T-cell (primary cell): ENCODE results near the gene CDK6. TPM values are rescaled to one million over a fixed set of nuclear protein-coding genes. Genes with fewer than 3 reads are reported as not detected.
"Not testable (repeated sequence)": the region's sequence is repeated elsewhere in the genome, so short reads cannot be mapped to it uniquely, and the experiment has no call there.

Source experiments
- ATAC-seq, 4 experiments: fragments of 200-7000 bp in 3 of 4; fragments of 150-1000 bp in 1 of 4; cut with Tn5 transposase; replicated peaks in 1 of 4; 1 replicate in 3 of 4; 2 replicates in 1 of 4; pipeline ENCODE4 v1.10.0; 2021; ENCODE audit warnings: moderate library complexity in 3 of 4, mild to moderate bottlenecking in 2 of 4, moderate number of reproducible peaks in 1 of 4
- CTCF ChIA-PET, 2 donors: fragments of 300-600 bp; sonication (Branson Sonifier 250); formaldehyde crosslinking; loops; one replicate each; lab custom pipeline; 2022; ENCODE audit warnings: antibody characterized with exemption in 2 of 2; lab: Charles Lee
- POLR2A ChIA-PET, 2 donors: fragments of 300-600 bp; sonication (Branson Sonifier 250); formaldehyde crosslinking; loops; one replicate each; lab custom pipeline; 2022; ENCODE audit warnings: antibody characterized with exemption in 2 of 2; lab: Charles Lee
- DNase-seq, 35 experiments: peaks; one replicate each; pipeline versions ENCODE4 v3.0.0 to v3.0.0-alpha.2; 2013 to 2023
- H3K27ac ChIP-seq: one replicate; pipeline ENCODE4 v1.5.1; 2013; ENCODE audit warnings: low read length
- H3K27me3 ChIP-seq, 2 experiments: replicated peaks in 1 of 2; 1 replicate in 1 of 2; 2 replicates in 1 of 2; pipeline versions ENCODE4 v1.6.1 to v1.7.0; 2013; ENCODE audit warnings: low read length in 1 of 2, mixed read lengths in 1 of 2; ENCODE audit not compliant: control insufficient read depth in 2 of 2, insufficient read depth in 2 of 2; ENCODE audit errors: extremely low read depth in 1 of 2
- H3K36me3 ChIP-seq, 2 donors: 1 replicate in 1 of 2; 2 replicates in 1 of 2; pipeline versions ENCODE4 v1.6.1 to v1.7.0; 2013; ENCODE audit warnings: low read length in 1 of 2; ENCODE audit not compliant: control insufficient read depth in 2 of 2, insufficient read depth in 1 of 2; ENCODE audit errors: extremely low read depth in 1 of 2
- H3K4me1 ChIP-seq, 2 experiments: 1 replicate in 1 of 2; 2 replicates in 1 of 2; pipeline versions ENCODE4 v1.6.1 to v1.7.0; 2013; ENCODE audit warnings: low read length in 2 of 2, mixed read lengths in 1 of 2; ENCODE audit not compliant: insufficient read depth in 2 of 2, control insufficient read depth in 1 of 2; ENCODE audit errors: extremely low read depth in 1 of 2
- H3K4me3 ChIP-seq, 2 donors: 1 replicate in 1 of 2; 2 replicates in 1 of 2; pipeline versions ENCODE4 v1.5.1 to v1.7.0; 2013; ENCODE audit warnings: mild to moderate bottlenecking in 2 of 2, low read length in 1 of 2, moderate library complexity in 1 of 2; ENCODE audit not compliant: control insufficient read depth in 1 of 2; ENCODE audit errors: extremely low read depth in 1 of 2
- H3K9me3 ChIP-seq: 2 replicates; pipeline ENCODE4 v1.7.0; 2013
- H3K27ac Mint-ChIP-seq, 2 donors: one replicate each; pipeline ENCODE4 v1.8.0; 2020 to 2021; ENCODE audit warnings: mild to moderate bottlenecking in 2 of 2, mixed read lengths in 2 of 2
- H3K27me3 Mint-ChIP-seq, 2 donors: one replicate each; pipeline ENCODE4 v1.8.0; 2021 to 2022; ENCODE audit warnings: mixed read lengths in 2 of 2
- H3K36me3 Mint-ChIP-seq: one replicate; pipeline ENCODE4 v1.8.0; 2021; ENCODE audit warnings: mixed read lengths
- H3K4me1 Mint-ChIP-seq, 3 donors: one replicate each; pipeline ENCODE4 v1.8.0; 2020 to 2022; ENCODE audit warnings: mixed read lengths in 3 of 3, mild to moderate bottlenecking in 1 of 3
- H3K4me3 Mint-ChIP-seq, 3 donors: one replicate each; pipeline ENCODE4 v1.8.0; 2020 to 2022; ENCODE audit warnings: mild to moderate bottlenecking in 3 of 3, mixed read lengths in 3 of 3, moderate library complexity in 3 of 3
- H3K9me3 Mint-ChIP-seq, 3 donors: one replicate each; pipeline ENCODE4 v1.8.0; 2020 to 2022; ENCODE audit warnings: mixed read lengths in 3 of 3
- WGBS: methylation state at CpG from one replicate; pipeline ENCODE4 v1.1.5; 2013; ENCODE audit warnings: missing lambda C conversion rate; ENCODE audit not compliant: insufficient coverage; 5-methylcytosine and 5-hydroxymethylcytosine counted together
- total RNA-seq, 35 experiments: library from RNA in 6 of 35; stranded (reverse) in 6 of 35; fragments of 120-200 nt in 1 of 35; gene quantifications; one replicate each; pipeline versions ENCODE4 v1.2.1 to v1.2.4 and lab custom pipeline; 2013 to 2026

Gene CDK6
- total RNA-seq, 5 donors from 2014 or later (not counting 1 experiment from before 2014, with no cell fraction given), result 29.8 to 107 (median 43.9) TPM

DNA sequence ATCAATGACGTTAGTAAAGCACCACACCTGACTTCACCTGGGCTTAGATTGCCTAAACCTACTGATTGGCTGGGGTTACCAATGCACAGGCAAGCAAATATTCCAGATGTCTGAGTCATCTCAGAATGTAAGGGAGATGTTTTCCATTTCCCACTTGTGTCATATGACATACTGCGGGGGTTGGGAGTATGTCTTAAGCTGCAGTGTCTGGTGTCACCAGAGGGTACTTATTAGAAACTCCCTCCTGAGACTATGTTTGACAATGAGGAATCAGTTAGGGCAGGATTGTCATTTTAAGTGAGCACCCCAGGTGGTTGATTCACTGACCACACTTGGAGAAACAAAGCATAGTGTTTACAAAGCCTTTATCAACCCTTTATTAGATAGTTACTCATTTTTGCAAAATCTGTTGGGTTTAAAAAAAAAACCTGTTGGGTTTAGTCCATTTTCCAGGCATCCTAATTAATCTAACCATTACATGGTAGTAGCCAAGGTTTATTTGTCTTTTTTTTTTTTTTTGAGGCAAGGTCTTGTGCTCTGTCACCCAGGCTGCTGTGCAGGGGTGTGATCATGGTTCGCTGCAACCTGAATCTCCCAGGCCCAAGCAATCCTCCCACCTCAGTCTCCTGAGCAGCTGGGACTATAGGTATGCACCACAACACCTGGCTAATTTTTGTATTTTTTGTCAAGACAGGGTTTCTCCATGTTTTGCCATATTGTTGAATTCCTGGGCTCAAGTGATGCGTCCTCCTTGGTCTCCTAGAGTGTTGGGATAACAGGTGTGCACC lies 72.5 kb downstream of the CDK6 start:
- no peak overlapping the region for H3K27ac ChIP-seq
- DNase-seq, result no peak
- no CpG with 5 or more reads among the region's 4 CpGs for WGBS
- ChIA-PET POLR2A (no interaction called here), CTCF (no interaction called here)
- ATAC-seq, result no peak
- Mint-ChIP-seq H3K4me3 (no peak overlapping the region), H3K9me3 (no peaks in the 10 kb centered on the region), H3K27ac (no peak overlapping the region), H3K36me3 (peaks cover 46% of the 10 kb centered on the region), H3K27me3 (no peaks in the 10 kb centered on the region), H3K4me1 (peaks cover 11 to 46% (median 36%) of the 10 kb centered on the region in 3 donors)
- H3K36me3 ChIP-seq, result peaks cover 0 to 4% of the 10 kb centered on the region in 2 donors
- no peaks in the 10 kb centered on the region for H3K9me3 ChIP-seq
- peaks cover 0 to 9% of the 10 kb centered on the region in 2 experiments for H3K4me1 ChIP-seq
- H3K4me3 ChIP-seq, result no peak overlapping the region
- no peaks in the 10 kb centered on the region for H3K27me3 ChIP-seq

DNA sequence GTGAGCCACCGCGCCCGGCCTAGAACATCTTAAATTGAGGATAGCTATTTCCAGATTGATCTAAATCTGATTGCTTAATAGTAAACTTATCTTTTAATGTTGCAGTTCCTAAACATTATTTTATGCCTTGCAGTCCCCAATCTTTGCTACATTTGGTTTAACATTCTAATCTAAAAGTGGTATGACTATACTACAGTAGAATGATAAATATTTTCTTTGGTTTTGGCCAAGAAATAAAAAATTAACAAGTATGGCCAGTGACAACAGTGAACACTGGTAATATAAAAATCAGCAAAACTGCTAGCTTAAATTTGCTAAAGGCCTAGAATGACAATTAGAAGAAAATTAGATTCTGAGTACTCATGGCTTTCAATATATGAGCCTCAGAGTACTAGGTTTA lies 73.5 kb downstream of the CDK6 start:
- Mint-ChIP-seq H3K9me3 (no peaks in the 10 kb centered on the region), H3K27me3 (no peaks in the 10 kb centered on the region), H3K36me3 (peaks cover 47% of the 10 kb centered on the region), H3K4me3 (no peak overlapping the region), H3K4me1 (peaks cover 1 to 37% (median 32%) of the 10 kb centered on the region in 3 donors), H3K27ac (no peak overlapping the region)
- Histone ChIP-seq H3K27me3 (no peaks in the 10 kb centered on the region), H3K36me3 (peaks cover 0 to 5% of the 10 kb centered on the region in 2 donors), H3K4me3 (no peak overlapping the region), H3K9me3 (no peaks in the 10 kb centered on the region), H3K27ac (no peak overlapping the region), H3K4me1 (peaks cover 0 to 4% of the 10 kb centered on the region in 2 experiments)
- no peak for DNase-seq
- ChIA-PET CTCF (no interaction called here), POLR2A (no interaction called here)
- no peak for ATAC-seq
- WGBS, result no CpG with 5 or more reads among the region's 3 CpGs

DNA sequence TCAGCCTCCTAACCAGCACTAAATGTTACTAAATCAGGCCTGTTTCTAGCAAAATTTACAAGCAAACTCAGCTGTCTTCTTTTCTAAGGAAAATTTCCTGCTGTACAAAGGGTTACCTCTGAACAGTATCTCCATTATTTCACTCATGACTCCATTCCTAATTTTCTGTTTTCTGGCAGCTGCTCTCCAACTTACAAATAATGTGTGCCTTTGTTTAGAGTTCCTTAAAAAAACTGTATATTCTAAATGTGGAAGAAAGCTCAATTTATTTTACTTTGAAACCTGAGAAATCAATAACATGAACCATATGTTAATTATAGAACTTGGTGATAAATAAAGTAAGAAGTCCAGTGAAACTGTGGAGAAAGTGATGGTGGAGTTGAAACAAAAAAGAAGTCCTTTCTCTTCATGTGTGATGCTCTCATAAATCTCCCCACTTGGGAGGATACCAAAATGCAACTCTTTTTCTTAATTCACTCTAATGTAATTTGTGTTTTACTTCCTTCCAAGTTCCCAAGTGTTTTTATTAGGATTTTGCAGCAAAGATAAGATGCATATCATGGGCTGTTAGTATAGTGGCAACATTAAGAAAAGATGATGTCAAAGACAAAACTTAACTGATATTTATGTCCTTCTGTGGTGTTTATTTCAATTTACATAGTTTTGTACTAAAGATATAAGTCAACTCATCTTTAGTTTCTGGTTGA lies 74.8 kb downstream of the CDK6 start:
- H3K27ac ChIP-seq, result no peak overlapping the region
- no peak for DNase-seq
- H3K36me3 ChIP-seq, result peaks cover 0 to 5% of the 10 kb centered on the region in 2 donors
- Mint-ChIP-seq H3K27me3 (no peaks in the 10 kb centered on the region), H3K4me1 (peaks cover 0 to 27% (median 26%) of the 10 kb centered on the region in 3 donors), H3K9me3 (no peaks in the 10 kb centered on the region), H3K4me3 (no peak overlapping the region), H3K36me3 (peaks cover 47% of the 10 kb centered on the region), H3K27ac (no peak overlapping the region)
- ATAC-seq, result no peak
- POLR2A ChIA-PET, result interaction anchor here in 1 of 2 donors (0.9 kb wide), 1 partner anchor 745 kb away, joined by 4 read pairs; no protein-coding TSS in a partner anchor
- H3K4me3 ChIP-seq, result no peak overlapping the region
- H3K4me1 ChIP-seq, result no peaks in the 10 kb centered on the region
- no peaks in the 10 kb centered on the region for H3K9me3 ChIP-seq
- CTCF ChIA-PET, result interaction anchor here (0.6 to 0.7 kb wide), 2 partner anchors 22 to 38 kb away, joined by 3 to 6 read pairs; no protein-coding TSS in a partner anchor
- H3K27me3 ChIP-seq, result no peaks in the 10 kb centered on the region

DNA sequence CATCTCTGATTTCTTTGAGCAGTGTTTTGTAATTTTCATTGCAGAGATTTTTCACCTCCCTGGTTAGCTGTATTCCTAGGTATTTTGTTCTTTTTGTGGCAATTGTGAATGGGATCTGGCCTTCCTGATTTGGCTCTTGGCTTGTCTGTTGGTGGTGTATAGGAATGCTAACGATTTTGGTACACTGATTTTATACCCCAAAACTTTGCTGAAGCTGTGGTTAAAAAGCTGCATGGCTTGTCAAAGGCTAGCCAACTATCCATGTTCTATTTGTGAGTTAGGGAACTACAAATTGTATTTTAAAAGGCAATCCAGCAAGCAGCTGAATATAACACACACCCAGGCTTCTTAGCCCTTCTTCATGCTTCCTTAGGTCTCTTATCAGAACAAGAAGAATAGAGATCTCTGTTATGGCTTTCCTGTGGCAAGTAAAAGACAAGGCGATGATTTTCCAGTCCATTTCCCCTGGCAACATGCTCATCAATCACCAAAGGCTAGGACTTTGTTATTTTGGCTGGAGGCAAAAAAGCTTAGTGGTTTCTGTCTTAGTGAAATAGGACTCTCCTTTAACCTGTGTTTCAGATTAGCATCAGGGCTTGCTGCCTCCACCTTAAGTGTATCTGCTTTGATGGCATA lies 77.5 kb downstream of the CDK6 start:
- no peak overlapping the region for H3K4me3 ChIP-seq
- no peak for DNase-seq
- no peak for ATAC-seq
- ChIA-PET CTCF (interaction anchor here in 1 of 2 donors (0.6 kb wide), 2 partner anchors 53 to 74 kb away, joined by 3 to 7 read pairs; no protein-coding TSS in a partner anchor), POLR2A (no interaction called here)
- no peaks in the 10 kb centered on the region for H3K27me3 Mint-ChIP-seq
- H3K36me3 Mint-ChIP-seq, result peaks cover 49% of the 10 kb centered on the region
- H3K27me3 ChIP-seq, result no peaks in the 10 kb centered on the region
- no peak overlapping the region for H3K27ac Mint-ChIP-seq
- no peaks in the 10 kb centered on the region for H3K9me3 ChIP-seq
- no peak overlapping the region for H3K4me3 Mint-ChIP-seq
- peaks cover 0 to 5% of the 10 kb centered on the region in 2 donors for H3K36me3 ChIP-seq
- no peaks in the 10 kb centered on the region for H3K9me3 Mint-ChIP-seq
- no CpG with 5 or more reads among the region's 2 CpGs for WGBS
- H3K4me1 Mint-ChIP-seq, result peaks cover 17 to 37% (median 31%) of the 10 kb centered on the region in 3 donors
- H3K4me1 ChIP-seq, result peaks cover 0 to 6% of the 10 kb centered on the region in 2 experiments
- no peak overlapping the region for H3K27ac ChIP-seq

DNA sequence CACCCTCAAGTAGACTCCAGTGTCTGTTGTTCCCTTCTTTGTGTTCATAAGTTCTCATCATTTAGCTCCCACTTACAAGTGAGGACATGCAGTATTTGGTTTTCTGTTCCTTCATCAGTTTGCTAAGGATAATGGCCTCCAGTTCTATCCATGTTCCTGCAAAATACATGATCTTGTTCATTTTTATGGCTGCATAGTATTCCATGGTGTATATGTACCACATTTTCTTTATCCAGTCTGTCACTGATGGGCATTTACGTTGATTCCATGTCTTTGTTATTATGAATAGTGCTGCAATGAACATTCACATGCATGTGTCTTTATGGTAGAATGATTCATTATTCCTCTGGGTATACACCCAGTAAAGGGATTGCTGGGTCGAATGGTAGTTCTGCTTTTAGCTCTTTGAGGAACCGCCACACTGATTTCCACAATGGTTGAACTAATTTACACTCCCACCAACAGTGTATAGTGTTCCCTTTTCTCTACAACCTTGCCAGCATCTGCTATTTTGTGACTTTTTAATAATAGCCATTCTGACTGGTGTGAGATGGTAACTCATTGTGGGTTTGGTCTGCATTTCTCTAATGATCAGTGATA lies 79.0 kb downstream of the CDK6 start:
- H3K4me1 ChIP-seq, H3K9me3 ChIP-seq, H3K4me3 ChIP-seq, H3K4me3 Mint-ChIP-seq, H3K9me3 Mint-ChIP-seq, H3K27me3 ChIP-seq, H3K27ac Mint-ChIP-seq, H3K27ac ChIP-seq, DNase-seq, ATAC-seq, CTCF ChIA-PET, H3K36me3 ChIP-seq, H3K27me3 Mint-ChIP-seq: not testable (repeated sequence)
- peaks cover 53% of the 10 kb centered on the region for H3K36me3 Mint-ChIP-seq
- no CpG with 5 or more reads among the region's 3 CpGs for WGBS
- peaks cover 24 to 43% (median 35%) of the 10 kb centered on the region in 3 donors for H3K4me1 Mint-ChIP-seq
- POLR2A ChIA-PET, result interaction anchor here (0.6 to 0.7 kb wide), 2 partner anchors 44 to 626 kb away, joined by 4 to 7 read pairs; no protein-coding TSS in a partner anchor

DNA sequence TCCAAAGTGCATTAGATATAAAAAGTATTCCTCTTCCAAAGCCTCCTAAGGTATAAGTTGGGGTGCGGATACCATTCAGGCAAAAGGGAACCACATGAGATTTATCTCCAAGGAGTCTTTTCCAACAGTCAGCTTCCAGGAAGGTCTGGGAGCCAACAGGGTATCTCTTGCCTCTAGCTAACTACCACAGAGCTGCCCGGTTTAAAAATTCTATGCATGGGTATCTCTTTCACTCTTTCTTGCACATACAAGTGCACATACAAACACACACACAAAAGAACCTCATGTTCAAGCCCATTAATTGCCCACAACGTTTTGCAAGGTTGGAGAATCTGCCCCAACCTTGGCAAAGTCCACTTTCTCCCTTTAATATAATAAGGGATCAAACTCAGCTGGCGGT lies 80.7 kb downstream of the CDK6 start:
- no peak overlapping the region for H3K27ac Mint-ChIP-seq
- ATAC-seq (no peak), DNase-seq (no peak)
- peaks cover 26 to 43% (median 28%) of the 10 kb centered on the region in 3 donors for H3K4me1 Mint-ChIP-seq
- H3K9me3 Mint-ChIP-seq, result no peaks in the 10 kb centered on the region
- H3K4me3 ChIP-seq, result no peak overlapping the region
- no peak overlapping the region for H3K4me3 Mint-ChIP-seq
- H3K27ac ChIP-seq, result no peak overlapping the region
- H3K27me3 Mint-ChIP-seq, result no peaks in the 10 kb centered on the region
- ChIA-PET CTCF (interaction anchor here in 1 of 2 donors (1.4 kb wide), 1 partner anchor 13 kb away, joined by 5 read pairs; no protein-coding TSS in a partner anchor), POLR2A (no interaction called here)
- H3K4me1 ChIP-seq, result peaks cover 0 to 6% of the 10 kb centered on the region in 2 experiments
- peaks cover 46% of the 10 kb centered on the region for H3K36me3 Mint-ChIP-seq
- WGBS, result 50% methylated on average over 1 of the region's 4 CpGs
- H3K9me3 ChIP-seq, result no peaks in the 10 kb centered on the region
- H3K36me3 ChIP-seq, result peaks cover 0 to 5% of the 10 kb centered on the region in 2 donors
- no peaks in the 10 kb centered on the region for H3K27me3 ChIP-seq
